ENCODE results near the gene MAN2A1. TPM values are rescaled to one million over a fixed set of nuclear protein-coding genes. Genes with fewer than 3 reads are reported as not detected.
"Not testable (repeated sequence)": the region's sequence is repeated elsewhere in the genome, so short reads cannot be mapped to it uniquely, and the experiment has no call there.

MAN2A1 gene
- total RNA-seq, 1 experiment from 2014 or later, result 78.0 TPM

DNA sequence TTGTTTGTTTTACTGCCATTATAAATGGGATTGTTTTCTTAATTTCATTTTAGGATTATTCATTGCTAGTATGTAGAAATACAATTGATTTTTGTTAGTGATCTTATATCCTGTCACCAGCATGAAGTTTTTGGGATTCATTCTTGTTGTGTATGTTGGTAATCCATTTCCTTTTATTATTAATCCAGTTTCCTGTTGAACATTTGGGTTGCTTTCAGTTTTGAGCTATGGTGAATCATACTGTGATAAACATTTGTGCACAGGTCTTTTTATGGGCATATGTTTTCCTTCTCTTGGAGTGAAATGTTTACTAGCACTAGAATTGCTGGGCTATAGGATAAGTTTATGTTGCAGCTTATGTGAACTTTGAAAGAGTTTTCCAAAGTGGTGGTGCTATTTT is 69.6 kb downstream of the MAN2A1 start:
- H3K27me3 Mint-ChIP-seq (ENCODE audit: low read depth), result no peaks in the 10 kb centered on the region
- Histone ChIP-seq H3K27ac (ENCODE audit: insufficient read length, low read depth, low read length) (no peak overlapping the region), H3K27me3 (ENCODE audit: insufficient read depth, low read length) (no peaks in the 10 kb centered on the region)

DNA sequence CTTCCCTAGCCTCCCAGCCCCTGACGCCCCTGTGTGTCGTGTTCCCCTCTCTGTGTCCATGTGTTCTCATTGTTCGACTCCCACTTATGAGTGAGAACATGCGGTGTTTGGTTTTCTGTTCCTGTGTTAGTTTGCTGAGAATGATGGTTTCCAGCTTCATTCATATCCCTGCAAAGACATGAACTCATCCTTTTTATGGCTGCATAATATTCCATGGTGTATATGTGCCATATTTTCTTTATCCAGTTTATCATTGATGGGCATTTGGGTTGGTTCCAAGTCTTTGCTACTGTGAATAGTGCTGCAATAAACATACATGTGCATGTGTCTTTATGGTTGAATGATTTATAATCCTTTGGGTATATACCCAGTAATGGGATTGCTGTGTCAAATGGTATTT is 70.4 kb downstream of the MAN2A1 start:
- H3K27me3 Mint-ChIP-seq (ENCODE audit: low read depth); H4K91ac ChIP-seq (ENCODE audit: insufficient read length, low read depth, low read length); H2BK15ac ChIP-seq (ENCODE audit: low read depth, low read length); H3K4ac ChIP-seq (ENCODE audit: low read depth, low read length); H3K4me1 ChIP-seq (ENCODE audit: insufficient read depth, low read length); H3K14ac ChIP-seq (ENCODE audit: insufficient read depth, low read length); H3K9me3 ChIP-seq (ENCODE audit: control insufficient read depth, low read depth, low read length); H3K4me1 Mint-ChIP-seq; H2AK5ac ChIP-seq (ENCODE audit: insufficient read length, low read length); H4K8ac ChIP-seq (replicated peaks; ENCODE audit: insufficient read length, low read depth, low read length); H3K79me2 ChIP-seq (ENCODE audit: insufficient read depth, low read length); H3K79me1 ChIP-seq (ENCODE audit: insufficient read depth, low read depth, low read length, poor library complexity, severe bottlenecking); H2BK12ac ChIP-seq (ENCODE audit: insufficient read length, low read depth, low read length); H3K56ac ChIP-seq (ENCODE audit: insufficient read length, low read depth, low read length); H3K27ac Mint-ChIP-seq; H2BK5ac ChIP-seq (ENCODE audit: insufficient read length, low read length); H4K20me1 ChIP-seq (ENCODE audit: control insufficient read depth, insufficient read depth, insufficient read length); H3K9me3 Mint-ChIP-seq; H3K27me3 ChIP-seq (ENCODE audit: insufficient read depth, low read length); H3K4me2 ChIP-seq (ENCODE audit: insufficient read depth, insufficient read length, low read length); DNase-seq; H2BK20ac ChIP-seq (ENCODE audit: low read depth, low read length, poor library complexity, severe bottlenecking); H3K23me2 ChIP-seq (ENCODE audit: insufficient read length, low read depth, low read length, poor library complexity, severe bottlenecking); H3K4me3 Mint-ChIP-seq; H3K18ac ChIP-seq (ENCODE audit: insufficient read length, low read depth, low read length); H3K23ac ChIP-seq (ENCODE audit: insufficient read length, low read depth, low read length); H3K9ac ChIP-seq (ENCODE audit: extremely low read depth, insufficient read length, low read length); H2AFZ ChIP-seq (ENCODE audit: low read length); H3T11ph ChIP-seq (ENCODE audit: low read length); H3K27ac ChIP-seq (ENCODE audit: insufficient read length, low read depth, low read length); H4K5ac ChIP-seq (ENCODE audit: insufficient read length, low read depth, low read length); H2BK120ac ChIP-seq (ENCODE audit: low read depth, low read length, poor library complexity, severe bottlenecking): not testable (repeated sequence)
- no CpG with 5 or more reads among the region's 4 CpGs for WGBS (ENCODE audit: extremely low coverage, insufficient read length, low lambda C conversion rate)
- peaks cover 41 to 57% (median 52%) of the 10 kb centered on the region in 3 experiments for H3K36me3 Mint-ChIP-seq (ENCODE audit: insufficient read depth in 1 of 3, low read depth in 3 of 3)

More for the DNA sequence above, 69.6 kb downstream of the MAN2A1 start:
- Histone ChIP-seq H4K8ac (replicated peaks; ENCODE audit: insufficient read length, low read depth, low read length) (no peak overlapping the region), H4K5ac (ENCODE audit: insufficient read length, low read depth, low read length) (no peak overlapping the region), H2BK5ac (ENCODE audit: insufficient read length, low read length) (no peak overlapping the region), H3K9me3 (ENCODE audit: control insufficient read depth, low read depth, low read length) (no peaks in the 10 kb centered on the region), H3K4ac (ENCODE audit: low read depth, low read length) (no peak overlapping the region), H3K14ac (ENCODE audit: insufficient read depth, low read length) (no peak overlapping the region), H3K4me1 (ENCODE audit: insufficient read depth, low read length) (no peaks in the 10 kb centered on the region), H2AK5ac (ENCODE audit: insufficient read length, low read length) (no peak overlapping the region), H3K18ac (ENCODE audit: insufficient read length, low read depth, low read length) (no peak overlapping the region), H4K20me1 (ENCODE audit: control insufficient read depth, insufficient read depth, insufficient read length) (no peaks in the 10 kb centered on the region), H3K23me2 (ENCODE audit: insufficient read length, low read depth, low read length, poor library complexity, severe bottlenecking) (no peaks in the 10 kb centered on the region), H2BK20ac (ENCODE audit: low read depth, low read length, poor library complexity, severe bottlenecking) (no peak overlapping the region), H3T11ph (ENCODE audit: low read length) (no peak overlapping the region), H3K4me2 (ENCODE audit: insufficient read depth, insufficient read length, low read length) (no peak overlapping the region), H3K56ac (ENCODE audit: insufficient read length, low read depth, low read length) (no peak overlapping the region), H3K79me2 (ENCODE audit: insufficient read depth, low read length) (peaks cover 6% of the 10 kb centered on the region; the same call in 1 of the 2 replicates), H2AFZ (ENCODE audit: low read length) (no peak overlapping the region), H2BK12ac (ENCODE audit: insufficient read length, low read depth, low read length) (no peak overlapping the region), H3K23ac (ENCODE audit: insufficient read length, low read depth, low read length) (no peak overlapping the region), H2BK15ac (ENCODE audit: low read depth, low read length) (no peak overlapping the region), H3K79me1 (ENCODE audit: insufficient read depth, low read depth, low read length, poor library complexity, severe bottlenecking) (no peaks in the 10 kb centered on the region), H4K91ac (ENCODE audit: insufficient read length, low read depth, low read length) (no peak overlapping the region), H2BK120ac (ENCODE audit: low read depth, low read length, poor library complexity, severe bottlenecking) (no peak overlapping the region), H3K9ac (ENCODE audit: extremely low read depth, insufficient read length, low read length) (no peak overlapping the region)
- no peak for DNase-seq
- Mint-ChIP-seq H3K27ac (no peak overlapping the region), H3K4me3 (no peak overlapping the region), H3K9me3 (peaks cover 4 to 6% of the 10 kb centered on the region in 2 experiments; a peak in 3 of 5 replicates), H3K36me3 (ENCODE audit: insufficient read depth in 1 of 3, low read depth in 3 of 3) (peaks cover 41 to 58% (median 52%) of the 10 kb centered on the region in 3 experiments), H3K4me1 (peaks cover 2 to 3% of the 10 kb centered on the region in 2 experiments; a peak in 2 of 4 replicates)
- TF ChIP-seq, protein P1, sequence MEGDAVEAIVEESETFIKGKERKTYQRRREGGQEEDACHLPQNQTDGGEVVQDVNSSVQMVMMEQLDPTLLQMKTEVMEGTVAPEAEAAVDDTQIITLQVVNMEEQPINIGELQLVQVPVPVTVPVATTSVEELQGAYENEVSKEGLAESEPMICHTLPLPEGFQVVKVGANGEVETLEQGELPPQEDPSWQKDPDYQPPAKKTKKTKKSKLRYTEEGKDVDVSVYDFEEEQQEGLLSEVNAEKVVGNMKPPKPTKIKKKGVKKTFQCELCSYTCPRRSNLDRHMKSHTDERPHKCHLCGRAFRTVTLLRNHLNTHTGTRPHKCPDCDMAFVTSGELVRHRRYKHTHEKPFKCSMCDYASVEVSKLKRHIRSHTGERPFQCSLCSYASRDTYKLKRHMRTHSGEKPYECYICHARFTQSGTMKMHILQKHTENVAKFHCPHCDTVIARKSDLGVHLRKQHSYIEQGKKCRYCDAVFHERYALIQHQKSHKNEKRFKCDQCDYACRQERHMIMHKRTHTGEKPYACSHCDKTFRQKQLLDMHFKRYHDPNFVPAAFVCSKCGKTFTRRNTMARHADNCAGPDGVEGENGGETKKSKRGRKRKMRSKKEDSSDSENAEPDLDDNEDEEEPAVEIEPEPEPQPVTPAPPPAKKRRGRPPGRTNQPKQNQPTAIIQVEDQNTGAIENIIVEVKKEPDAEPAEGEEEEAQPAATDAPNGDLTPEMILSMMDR (conservative IDR thresholded peaks at IDR 0.05), result no peak

Data from H9 (cell line).